ENCODE measurements around the gene COPB1.

DNA sequence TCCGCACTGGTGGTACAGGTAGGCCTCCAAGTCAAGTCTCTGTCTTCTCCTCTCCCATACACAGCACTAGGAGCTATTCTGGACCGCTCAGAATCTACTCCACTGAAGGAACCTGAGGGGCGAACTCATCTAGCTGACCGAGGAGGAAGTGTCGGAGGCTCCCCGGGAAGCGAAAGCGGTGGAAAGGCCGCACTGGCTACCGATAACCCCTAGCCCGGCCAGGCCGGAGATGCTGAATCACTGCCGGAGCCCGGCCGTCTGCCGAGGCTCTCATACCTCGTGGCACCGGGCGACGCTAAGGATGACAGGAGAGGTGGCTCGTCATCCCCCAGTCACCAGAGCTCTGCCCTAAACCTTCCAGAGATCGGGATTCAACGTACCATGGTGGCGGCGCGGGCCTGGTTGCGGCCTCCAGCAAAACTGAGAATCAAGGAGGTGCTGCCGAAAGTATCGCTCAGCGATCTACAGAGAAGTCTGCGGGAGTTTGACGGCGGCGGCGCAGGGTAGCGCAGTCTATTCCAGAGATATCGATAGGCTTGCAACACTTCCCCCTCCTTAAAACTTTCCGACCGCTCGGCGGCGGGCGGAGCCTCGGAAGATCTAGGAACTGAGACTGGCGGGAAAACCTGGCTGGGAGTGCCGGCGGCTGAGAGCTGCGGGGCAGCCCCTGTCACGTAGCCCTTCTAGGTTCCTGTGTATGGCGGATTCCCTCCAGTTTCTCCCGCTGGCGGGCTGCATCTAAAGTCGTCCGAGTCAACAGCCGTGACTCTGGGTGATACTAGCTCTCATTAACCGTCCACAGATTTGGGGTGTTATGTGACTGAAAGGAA lies 20.5 kb upstream of the COPB1 start, which contains the start of gene PSMA1:
- TF ChIP-seq, protein P1, sequence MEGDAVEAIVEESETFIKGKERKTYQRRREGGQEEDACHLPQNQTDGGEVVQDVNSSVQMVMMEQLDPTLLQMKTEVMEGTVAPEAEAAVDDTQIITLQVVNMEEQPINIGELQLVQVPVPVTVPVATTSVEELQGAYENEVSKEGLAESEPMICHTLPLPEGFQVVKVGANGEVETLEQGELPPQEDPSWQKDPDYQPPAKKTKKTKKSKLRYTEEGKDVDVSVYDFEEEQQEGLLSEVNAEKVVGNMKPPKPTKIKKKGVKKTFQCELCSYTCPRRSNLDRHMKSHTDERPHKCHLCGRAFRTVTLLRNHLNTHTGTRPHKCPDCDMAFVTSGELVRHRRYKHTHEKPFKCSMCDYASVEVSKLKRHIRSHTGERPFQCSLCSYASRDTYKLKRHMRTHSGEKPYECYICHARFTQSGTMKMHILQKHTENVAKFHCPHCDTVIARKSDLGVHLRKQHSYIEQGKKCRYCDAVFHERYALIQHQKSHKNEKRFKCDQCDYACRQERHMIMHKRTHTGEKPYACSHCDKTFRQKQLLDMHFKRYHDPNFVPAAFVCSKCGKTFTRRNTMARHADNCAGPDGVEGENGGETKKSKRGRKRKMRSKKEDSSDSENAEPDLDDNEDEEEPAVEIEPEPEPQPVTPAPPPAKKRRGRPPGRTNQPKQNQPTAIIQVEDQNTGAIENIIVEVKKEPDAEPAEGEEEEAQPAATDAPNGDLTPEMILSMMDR (conservative IDR thresholded peaks at IDR 0.05): peak; percentile 6; the same call in 1 of the 2 replicates
- peak; percentile 100 for TF ChIP-seq ZFX (IDR thresholded peaks at IDR 0.05)

Measured in C4-2B (cell line).